ENCODE results near the gene UBE2C.
"Not testable (repeated sequence)": the region's sequence is repeated elsewhere in the genome, so short reads cannot be mapped to it uniquely, and the experiment has no call there.

UBE2C gene

DNA sequence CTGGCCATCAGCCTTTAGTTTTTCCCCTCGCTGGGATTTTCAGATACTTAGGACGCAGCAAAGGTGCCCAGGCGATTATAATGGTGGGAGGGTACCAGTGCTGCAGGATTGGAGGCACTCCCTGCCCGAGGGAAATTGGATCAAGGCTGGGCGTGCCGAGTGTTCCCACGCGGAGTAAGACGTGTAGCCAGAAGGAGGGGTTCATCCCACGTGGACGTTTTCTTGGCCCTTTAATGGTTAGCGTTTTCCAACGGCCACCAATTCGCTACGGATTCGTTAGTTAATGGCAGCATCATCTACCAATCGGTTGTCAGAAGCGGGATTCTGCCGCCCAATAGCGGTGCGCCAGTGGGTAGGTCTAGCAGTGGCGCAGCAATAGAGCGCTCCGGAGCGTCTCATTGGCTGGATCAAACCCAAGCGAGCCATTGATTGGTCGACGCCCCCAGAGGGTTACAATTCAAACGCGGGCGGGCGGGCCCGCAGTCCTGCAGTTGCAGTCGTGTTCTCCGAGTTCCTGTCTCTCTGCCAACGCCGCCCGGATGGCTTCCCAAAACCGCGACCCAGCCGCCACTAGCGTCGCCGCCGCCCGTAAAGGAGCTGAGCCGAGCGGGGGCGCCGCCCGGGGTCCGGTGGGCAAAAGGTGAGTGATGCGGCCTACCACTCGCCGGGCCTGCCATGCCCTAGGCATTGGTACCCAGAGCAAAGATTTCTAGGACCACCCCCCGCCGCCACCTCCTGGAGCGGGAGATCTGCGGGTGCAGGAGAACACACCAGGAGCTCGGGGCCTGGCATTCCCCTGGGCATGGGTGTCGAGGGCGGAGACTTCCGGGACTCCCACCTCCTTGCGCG is at the start of gene UBE2C:
Gene UBE2C, plus strand, starts transcription at position 488 of the 849 bp plus-strand sequence. Its CDS starts 52 bp downstream, at position 540.
- peak; percentile 95 for DNase-seq

DNA sequence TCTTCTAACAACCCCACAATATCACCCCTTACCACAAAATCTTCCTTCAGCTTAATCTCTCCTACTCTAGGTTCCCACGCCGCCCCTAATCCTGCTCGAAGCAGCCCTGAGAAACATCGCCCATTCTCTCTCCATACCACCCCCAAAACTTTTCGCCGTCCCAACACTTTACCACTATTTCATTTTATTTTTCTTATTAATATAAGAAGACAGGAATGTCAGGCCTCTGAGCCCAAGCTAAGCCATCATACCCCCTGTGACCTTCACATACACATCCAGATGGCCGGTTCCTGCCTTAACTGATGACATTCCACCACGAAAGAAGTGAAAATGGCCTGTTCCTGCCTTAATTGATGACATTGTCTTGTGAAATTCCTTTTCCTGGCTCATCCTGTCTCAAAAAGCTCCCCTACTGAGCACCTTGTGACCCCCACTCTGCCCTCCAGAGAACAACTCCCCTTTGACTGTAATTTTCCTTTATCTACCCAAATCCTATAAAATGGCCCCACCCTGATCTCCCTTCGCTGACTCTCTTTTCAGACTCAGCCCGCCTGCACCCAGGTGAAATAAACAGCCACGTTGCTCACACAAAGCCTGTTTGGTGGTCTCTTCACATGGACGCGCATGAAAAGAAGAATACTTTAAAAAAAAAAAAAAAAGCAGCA is 47.7 kb upstream of the UBE2C start:
- not testable (repeated sequence) for DNase-seq

DNA sequence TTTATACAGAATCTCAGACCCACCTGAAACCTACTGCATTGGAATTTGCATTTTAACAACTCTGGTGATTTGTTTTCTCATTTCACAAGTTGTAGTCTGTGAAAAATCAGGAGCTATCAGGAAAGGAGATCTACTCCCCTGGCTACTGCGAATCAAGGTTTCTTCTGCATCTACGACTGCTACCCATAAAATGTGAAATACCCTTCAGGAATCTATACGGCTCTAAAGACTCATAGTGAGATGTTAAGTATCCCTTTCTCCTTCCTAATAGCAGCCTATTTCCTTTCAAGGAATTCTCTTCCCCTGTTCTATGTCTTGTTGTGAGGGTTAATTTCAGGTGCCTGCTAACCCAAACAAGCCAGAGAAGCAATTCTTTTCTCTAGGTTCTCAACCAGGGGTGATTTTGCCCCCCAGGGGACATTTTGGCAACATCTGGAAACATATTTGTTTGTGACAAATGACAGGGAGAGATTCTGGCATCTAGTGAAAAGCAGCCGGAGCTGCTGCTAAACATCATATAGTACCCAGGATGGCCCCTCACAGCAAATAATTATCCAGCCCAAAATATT is 47.1 kb upstream of the UBE2C start:
- no peak for DNase-seq

DNA sequence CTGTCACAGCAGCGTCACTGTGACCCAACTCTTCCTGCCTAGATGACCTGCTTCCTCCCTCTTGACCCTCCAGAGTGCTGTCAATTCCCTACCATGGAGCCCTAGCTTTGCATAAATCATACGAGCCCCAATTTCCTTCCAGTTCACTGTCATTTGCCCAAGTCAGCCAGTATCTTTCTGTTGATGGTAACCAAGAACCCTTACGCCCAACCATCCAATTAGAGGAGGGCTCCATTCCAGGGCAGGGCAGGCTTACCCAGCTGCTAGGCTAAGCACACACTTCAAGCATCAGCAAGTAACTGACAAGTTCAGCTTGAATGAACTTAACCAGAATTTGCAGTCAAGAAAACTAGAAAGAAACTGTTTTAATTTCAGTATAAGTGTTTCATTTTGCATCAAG is 46.5 kb upstream of the UBE2C start:
- DNase-seq = no peak

DNA sequence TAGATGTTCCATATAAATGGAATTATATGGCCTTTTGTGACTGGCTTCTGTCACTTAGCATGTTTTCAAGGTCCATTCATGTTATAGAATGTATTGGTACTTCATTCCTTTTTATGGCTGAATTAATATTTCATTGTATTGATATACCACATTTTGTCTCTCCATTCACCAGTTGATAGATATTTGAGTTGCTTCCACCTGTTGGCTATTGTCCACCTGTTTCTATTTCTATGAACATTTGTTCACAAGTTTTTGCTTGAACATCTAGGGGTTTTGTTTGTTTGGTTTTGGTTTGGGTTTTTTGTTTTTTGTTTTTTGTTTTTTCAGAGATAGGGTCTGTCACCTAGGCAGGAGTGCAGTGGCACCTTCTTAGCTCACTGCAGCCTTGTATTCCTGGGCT is 44.0 kb upstream of the UBE2C start:
- DNase-seq = no peak

DNA sequence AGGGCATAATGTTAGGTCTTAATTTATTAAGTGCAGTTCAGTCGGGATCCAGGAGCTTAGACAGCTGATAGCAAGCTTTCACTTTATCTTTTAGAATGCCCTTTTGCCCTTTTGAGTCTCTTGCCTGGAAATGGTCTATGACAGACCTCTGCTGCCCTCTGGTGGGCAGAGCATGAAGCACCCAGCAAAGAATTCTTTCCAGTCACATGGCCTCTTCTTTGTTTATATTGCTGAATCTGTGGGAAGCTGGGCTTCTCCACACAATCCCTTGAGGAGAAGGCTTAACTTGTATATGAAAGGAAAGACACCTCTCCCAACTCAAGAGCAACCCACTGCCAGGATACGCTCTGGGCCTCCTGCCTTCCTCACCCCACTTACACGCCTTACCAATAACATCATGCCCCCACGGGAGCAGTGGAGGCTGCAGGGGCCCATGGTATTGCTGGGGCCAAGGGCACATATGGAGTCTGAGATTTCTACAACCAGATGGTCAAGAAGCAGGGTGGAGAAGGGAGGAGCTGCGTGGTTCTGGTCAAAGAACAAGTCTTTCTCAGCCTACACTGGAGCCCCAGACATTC is 41.2 kb upstream of the UBE2C start:
- peak; percentile 91 for DNase-seq

DNA sequence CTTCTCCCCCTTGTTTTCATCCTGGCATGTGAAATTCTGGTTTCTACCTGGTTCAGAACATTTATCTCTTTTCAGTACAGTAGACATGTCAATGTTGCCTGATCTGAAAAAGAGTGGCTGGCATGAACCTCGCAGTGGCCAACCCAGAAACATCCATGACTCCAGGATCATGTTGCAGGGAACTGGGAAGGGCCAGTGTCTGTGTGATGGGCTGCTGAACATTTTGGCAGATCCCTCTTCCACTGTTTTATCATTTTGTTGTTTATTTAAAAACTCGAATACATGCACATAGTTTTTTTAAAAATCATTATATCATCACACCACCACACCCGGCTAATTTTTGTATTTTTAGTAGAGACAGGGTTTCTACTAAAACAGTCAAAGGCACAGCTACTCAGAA is 39.8 kb upstream of the UBE2C start:
- DNase-seq = no peak

DNA sequence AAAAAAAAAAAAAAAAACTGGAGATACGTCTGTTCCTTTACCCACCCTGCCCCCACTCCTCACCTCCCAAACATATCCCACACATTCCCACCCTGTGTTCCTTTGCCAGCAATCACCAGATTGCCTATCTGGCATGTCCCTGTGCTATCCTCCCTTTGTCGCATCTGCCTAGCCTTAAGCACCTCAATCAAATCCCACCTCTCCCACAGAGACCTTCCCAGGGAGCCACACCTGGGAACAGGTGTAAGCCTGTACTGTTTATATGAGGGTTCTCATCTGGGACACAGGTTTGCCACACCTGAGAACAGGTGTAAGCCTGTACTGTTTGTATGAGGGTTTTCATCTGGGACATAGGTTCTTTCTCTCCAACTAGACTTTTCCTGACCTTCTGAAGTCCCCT is 37.5 kb upstream of the UBE2C start:
- DNase-seq = no peak

DNA sequence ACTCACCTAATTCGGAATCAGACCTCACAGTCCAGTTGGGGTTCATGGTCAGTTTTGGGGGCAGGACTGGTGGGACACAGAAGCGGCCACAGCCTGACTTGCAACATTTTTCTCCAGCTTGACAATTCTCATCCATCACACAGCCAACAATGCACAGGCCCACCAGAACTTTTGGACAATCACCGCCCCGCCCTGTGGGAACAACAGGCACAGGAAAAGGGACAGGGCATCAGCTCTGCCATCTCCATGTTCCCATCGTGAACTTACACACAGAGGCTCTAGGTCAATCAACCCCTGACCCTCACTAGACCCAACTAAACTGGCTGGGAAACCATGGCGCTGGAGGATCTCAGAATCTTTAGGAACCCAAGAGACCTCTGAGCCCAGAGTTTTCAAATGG is 37.0 kb upstream of the UBE2C start:
- no peak for DNase-seq

DNA sequence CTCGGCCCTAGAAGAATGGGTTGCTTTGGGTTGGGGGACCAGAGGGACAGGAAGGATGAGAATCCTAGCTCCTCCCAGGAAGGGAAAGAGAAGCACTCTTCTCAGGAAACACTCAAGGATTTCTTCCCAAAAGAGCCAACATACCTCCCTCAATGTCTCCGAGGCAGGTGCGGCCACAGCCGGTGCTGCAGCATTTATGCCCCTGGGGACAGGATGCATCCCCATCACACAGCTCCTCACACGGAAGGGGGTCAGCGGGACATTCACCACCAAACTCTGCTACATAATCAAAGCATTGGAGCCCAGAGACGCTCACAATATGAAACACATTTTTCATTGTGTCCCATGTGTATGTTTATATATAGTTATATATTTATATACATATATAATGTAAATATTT is 35.5 kb upstream of the UBE2C start:
- DNase-seq = no peak

DNA sequence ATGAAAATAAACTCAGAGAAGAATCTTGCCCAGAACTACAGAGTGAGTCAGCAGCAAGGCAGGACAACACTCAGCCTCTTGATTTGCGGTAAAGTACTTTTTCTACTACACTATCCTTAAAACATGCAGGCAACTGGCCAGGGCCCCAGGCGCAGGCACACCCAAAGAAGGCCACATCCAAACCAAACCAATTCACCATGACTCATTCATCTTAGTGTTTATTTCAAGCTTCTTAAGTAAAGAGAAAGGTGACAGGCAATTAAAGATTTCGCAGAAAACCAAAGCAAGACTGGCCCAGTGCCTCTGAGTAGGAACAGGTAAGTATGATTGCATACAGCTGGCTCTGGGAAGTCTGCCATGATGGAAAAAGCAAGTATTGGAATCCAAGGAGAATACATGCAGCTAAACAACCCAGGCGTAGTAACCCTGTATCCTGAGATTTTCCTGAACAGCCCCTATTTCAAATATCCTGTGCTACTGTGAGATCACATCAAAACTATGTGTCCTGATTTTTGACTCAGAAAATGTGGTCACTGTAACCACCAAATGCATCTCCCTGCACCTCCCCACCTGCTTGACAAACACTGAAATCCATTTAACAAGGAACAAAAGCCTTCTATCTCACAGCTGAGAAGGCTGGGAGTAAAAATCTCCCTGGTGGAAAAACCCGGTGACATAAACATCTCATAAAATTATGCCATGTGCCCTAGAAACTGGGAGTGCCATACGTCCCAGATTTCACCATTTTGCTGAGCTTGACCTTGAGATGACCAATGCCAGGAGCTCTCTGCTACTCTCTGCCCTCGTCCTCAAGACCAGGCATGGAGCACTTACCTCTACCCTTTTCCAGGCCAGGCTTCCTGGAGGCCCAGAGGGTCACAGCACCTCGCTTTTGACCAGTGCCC is 33.2 kb upstream of the UBE2C start:
- DNase-seq = no peak

DNA sequence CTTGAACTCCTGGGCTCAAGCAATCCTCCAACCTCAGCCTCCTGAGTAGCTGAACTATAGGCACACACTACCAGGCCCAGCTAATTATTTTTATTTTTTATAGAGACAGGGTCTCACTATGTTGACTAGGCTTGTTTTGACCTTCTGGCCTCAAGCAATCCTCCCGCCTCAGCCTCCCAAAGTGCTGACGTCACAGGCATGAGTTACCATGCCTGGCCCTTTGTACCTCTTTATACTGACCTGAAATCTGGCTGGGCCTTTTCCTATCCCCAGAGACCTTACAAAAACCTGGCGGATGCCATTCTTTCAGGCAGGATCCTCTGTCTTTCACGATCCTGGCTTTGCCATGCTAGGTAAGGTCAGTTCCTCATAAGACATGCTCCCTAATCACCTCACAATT is 32.3 kb upstream of the UBE2C start:
- no peak for DNase-seq

DNA sequence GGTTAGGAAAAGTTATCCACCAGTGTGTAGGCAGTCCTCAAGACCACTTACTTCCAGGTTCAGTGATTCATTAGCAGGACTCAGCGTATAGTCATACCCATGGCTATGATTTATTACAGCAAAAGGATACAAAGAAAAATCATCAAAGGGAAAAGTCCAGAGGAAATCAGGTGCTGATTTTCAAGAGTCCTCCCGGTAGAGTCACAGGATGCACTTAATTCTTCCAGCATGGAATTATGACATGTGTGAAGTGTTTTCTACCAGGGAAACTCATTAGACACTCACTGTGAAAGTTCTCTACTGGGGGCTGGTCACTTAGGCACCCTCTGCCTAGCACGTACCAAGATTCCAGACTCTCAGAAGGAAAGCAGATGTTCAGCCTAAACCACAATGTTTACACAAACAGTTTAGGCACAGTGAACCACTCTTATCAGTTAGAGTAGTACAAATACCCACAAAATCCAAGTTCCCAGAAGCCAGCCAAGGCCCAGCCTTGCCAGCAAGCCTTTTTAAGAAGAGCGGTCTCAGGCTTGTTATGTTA is 31.0 kb upstream of the UBE2C start:
- no peak for DNase-seq

DNA sequence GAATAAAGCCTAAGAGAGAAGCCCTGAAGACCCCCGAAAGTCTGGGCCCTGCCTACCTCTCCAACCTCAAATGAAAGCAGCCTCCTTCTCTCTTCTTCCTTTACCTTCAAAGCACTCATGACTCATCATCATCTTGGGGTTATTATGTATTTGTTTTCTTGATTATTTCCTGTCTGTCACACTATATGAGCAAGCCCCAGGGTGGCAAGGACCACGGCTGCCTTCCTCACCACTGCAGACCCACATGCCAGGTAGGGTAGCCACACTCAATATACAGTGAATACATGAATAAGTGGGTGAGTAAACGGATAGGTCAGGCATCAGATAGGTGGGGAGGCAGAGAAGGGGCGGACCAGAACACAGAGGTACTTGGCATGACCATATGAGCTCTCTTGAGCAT is 29.6 kb upstream of the UBE2C start:
- no peak for DNase-seq

DNA sequence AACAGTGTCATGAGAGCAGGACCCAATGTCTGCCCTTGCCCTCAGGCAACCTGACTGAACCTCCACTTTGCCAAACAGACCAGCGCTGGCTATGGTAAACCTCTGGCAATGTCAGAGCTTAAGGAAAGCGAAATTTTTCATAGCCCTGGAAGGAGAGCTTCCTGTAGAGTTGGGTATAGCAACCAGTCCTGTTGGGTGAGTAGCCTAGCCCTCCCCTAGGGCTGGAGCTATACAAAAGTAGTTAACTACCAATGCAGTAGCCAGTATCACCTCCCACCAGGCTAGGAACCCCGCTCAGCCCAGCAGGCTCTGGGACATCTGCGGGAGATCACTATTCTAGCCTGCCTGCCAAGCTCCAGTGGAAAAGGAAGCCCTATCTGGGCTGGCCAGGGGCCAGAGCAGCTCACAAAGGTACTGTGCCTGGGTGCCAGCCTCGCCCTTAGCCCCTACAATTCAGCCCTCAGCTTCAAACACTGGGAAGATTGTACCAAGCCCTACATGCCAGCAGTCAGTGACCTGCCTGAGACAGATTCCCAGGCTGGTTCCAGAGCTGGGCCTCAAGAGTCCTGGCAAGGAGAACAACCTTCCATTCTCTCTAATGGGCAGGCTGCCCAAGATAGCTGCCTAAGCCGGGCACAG is 28.7 kb upstream of the UBE2C start:
- DNase-seq = no peak

DNA sequence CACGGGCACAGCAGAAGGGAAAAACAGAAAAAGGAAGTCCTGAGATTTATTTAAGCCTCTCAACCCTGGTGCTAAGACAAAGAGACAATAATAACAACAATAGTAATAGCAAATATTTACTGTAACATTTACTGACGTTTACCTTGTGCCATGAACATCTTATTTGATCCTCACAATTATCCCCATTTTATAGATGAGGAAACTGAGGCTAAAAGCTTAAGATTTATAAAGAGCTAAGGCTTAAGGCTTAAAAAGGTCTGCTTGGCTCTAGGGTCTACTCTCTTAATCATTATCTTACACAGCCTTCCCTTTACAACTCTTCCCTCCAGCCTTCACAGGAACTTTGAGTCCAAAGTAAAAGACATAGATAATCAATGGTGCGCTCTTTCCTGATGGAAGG is 24.1 kb upstream of the UBE2C start:
- DNase-seq = no peak

DNA sequence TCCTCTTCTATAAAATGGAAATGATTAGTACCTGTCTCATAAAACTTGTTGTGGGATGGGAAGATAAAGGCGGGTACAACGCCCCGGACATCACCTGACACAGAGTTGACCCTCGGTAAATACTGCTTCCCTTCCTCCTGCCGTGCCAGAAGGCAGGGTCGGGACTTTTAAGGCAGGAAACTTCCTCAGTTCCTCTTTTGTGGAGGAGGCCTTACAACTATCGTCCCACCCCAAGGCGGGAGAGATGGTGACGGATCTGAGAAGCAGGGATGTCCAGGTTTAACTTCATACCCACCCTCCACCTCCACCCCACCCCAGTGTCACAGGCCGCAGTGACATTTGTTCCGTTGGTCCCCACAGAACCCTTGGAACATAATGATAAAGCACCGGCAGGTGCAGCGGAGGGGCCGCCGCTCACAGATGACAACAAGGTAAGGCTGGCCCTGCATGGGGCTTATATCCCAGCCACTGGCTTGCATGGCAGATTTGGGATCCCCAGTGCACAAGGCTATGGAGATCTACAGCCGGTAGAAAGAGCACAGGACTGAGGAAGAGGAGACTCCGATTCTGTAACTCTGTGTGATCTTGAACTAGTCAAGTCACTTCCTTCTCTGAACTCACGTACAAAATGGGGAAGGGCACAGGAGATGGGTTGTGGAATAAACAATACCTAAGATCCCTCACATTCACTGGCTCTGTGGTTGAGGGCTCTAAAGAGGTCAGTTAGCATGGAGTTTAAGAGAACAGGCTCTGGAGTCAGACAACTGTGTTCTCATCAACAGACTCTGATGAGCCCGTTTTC is 19.9 kb upstream of the UBE2C start:
- no peak for DNase-seq

DNA sequence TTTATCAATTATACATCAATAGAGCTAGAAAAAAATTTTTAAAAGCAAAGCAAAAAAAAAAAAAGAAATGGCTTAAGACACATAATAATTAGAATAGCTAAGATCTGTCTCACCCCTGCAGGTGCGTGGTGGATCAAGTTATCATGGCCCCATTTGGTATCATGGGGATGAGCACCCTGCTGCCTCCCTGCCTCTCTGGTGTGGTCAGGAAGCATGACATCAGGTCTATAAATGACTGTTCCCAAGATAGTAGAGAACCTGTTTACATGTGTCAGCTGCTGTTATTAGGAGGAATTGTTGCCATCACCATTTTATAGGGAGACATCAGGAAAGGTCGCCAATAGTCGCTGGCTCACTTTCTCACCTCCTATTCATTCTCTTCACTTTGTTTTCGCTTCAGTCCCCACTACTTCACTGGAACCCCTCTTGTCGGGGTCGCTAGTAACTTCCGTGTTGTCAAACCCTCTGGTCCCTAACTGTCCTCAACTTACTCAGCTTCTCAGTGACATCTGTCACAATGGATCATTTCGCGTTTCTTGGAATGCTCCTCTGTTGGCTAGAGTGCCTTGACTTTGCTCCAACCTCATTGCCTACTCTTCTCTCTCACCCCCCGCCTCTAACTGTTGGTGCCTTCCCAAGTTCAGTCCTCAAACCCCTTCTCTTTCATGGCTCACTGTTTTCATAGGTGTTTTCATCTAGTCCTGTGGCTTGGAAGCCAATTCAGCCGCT is 15.9 kb upstream of the UBE2C start:
- no peak for DNase-seq

DNA sequence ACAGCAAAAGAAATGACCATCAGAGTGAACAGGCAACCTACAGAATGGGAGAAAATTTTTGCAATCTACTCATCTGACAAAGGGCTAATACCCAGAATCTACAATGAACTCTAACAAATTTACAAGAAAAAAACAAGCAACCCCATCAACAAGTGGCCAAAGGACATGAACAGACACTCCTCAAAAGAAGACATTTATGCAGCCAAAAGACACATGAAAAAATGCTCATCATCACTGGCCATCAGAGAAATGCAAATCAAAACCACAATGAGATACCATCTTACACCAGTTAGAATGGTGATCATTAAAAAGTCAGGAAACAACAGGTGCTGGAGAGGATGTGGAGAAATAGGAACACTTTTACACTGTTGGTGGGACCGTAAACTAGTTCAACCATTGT is 14.9 kb upstream of the UBE2C start:
- DNase-seq = not testable (repeated sequence)

DNA sequence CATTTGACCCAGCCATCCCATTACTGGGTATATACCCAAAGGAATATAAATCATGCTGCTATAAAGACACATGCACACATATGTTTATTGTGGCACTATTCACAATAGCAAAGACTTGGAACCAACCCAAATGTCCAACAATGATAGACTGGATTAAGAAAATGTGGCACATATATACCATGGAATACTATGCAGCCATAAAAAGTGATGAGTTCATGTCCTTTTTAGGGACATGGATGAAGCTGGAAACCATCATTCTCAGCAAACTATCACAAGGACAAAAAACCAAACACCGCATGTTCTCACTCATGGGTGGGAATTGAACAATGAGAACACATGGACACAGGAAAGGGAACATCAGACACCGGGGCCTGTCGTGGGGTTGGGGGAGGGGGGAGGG is 14.5 kb upstream of the UBE2C start:
- not testable (repeated sequence) for DNase-seq
